ENCODE data around the gene RFTN1.

The RFTN1 gene

GRCh38 chr3:16401273-16401672, 112.2 kb downstream of the RFTN1 start:
- DNase-seq (ENCODE audit: insufficient read length, low spot score) (no peak), FAIRE-seq (no peak)
- TF ChIP-seq CTCF (IDR thresholded peaks at IDR 0.05; ENCODE audit: insufficient read depth, missing control alignments) = no peak

- DNase-seq (ENCODE audit: insufficient read length, low spot score) (no peak), FAIRE-seq (no peak)
- no peak for TF ChIP-seq CTCF (IDR thresholded peaks at IDR 0.05; ENCODE audit: insufficient read depth, missing control alignments)
Observed at GRCh38 chr3:16400106-16400931, 113.2 kb downstream of the RFTN1 start.

- DNase-seq (ENCODE audit: insufficient read length, low spot score) = no peak
- TF ChIP-seq CTCF (IDR thresholded peaks at IDR 0.05; ENCODE audit: insufficient read depth, missing control alignments) = peak; percentile 30
- no peak for FAIRE-seq
Observed at GRCh38 chr3:16399473-16399872, 114.0 kb downstream of the RFTN1 start.

- DNase-seq (ENCODE audit: insufficient read length, low spot score) (no peak), FAIRE-seq (no peak)
- no peak for TF ChIP-seq CTCF (IDR thresholded peaks at IDR 0.05; ENCODE audit: insufficient read depth, missing control alignments)
Observed at GRCh38 chr3:16398648-16399047, 114.9 kb downstream of the RFTN1 start.

GRCh38 chr3:16396202-16396601, 117.3 kb downstream of the RFTN1 start:
- FAIRE-seq (no peak), DNase-seq (ENCODE audit: insufficient read length, low spot score) (no peak)
- no peak for TF ChIP-seq CTCF (IDR thresholded peaks at IDR 0.05; ENCODE audit: insufficient read depth, missing control alignments)

- no peak for DNase-seq (ENCODE audit: insufficient read length, low spot score)
- TF ChIP-seq CTCF (IDR thresholded peaks at IDR 0.05; ENCODE audit: insufficient read depth, missing control alignments) = no peak
- FAIRE-seq = no peak
Observed at GRCh38 chr3:16395212-16395611, 118.3 kb downstream of the RFTN1 start.

- TF ChIP-seq CTCF (IDR thresholded peaks at IDR 0.05; ENCODE audit: insufficient read depth, missing control alignments) = no peak
- FAIRE-seq = no peak
Observed at GRCh38 chr3:16394639-16395038, 118.9 kb downstream of the RFTN1 start.

More at GRCh38 chr3:16394639-16395038, 118.9 kb downstream of the RFTN1 start:
- DNase-seq (ENCODE audit: insufficient read length, low spot score) = no peak
